H1 (cell line): ENCODE results near the gene MAGI1. TPM values are rescaled to one million over a fixed set of nuclear protein-coding genes. Genes with fewer than 3 reads are reported as not detected.

Experiments
- CTCF ChIA-PET: fragments of 300-600 bp; sonication (Branson Sonifier 250); formaldehyde crosslinking; loops from one replicate; lab custom pipeline; 2021; ENCODE audit not compliant: partially characterized antibody; lab: Charles Lee
- POLR2A ChIA-PET: fragments of 300-600 bp; sonication (Branson Sonifier 250); formaldehyde crosslinking; loops from one replicate; lab custom pipeline; 2021; ENCODE audit warnings: inconsistent platforms; ENCODE audit not compliant: partially characterized antibody; lab: Charles Lee
- DNase-seq, 2 experiments: peaks; one replicate each; pipeline versions ENCODE4 v3.0.0 to v3.0.0-alpha.2; 2010 to 2022; ENCODE audit warnings: low spot score in 2 of 2, low read depth in 1 of 2, mixed read lengths in 1 of 2
- FAIRE-seq: peaks from 2 replicates; lab custom pipeline; 2011; peaks lifted over from hg19 to GRCh38; lab: Jason Lieb, UNC
- H2AFZ ChIP-seq: 2 replicates; pipeline ENCODE4 v1.8.1; 2012; ENCODE audit warnings: low read length, inconsistent platforms
- H2AK5ac ChIP-seq: 2 replicates; pipeline ENCODE4 v1.6.1; 2013; ENCODE audit warnings: low read depth, low read length
- H2BK120ac ChIP-seq: replicated peaks from 2 replicates; pipeline ENCODE3; 2013; ENCODE audit warnings: low read depth, low read length, inconsistent platforms
- H2BK12ac ChIP-seq: 2 replicates; pipeline ENCODE4 v1.6.1; 2013; ENCODE audit warnings: low read depth, low read length
- H2BK15ac ChIP-seq: 2 replicates; pipeline ENCODE4 v1.6.1; 2013; ENCODE audit warnings: low read length
- H2BK20ac ChIP-seq: 2 replicates; pipeline ENCODE4 v1.6.1; 2013; ENCODE audit warnings: low read length
- H2BK5ac ChIP-seq: 2 replicates; pipeline ENCODE4 v1.6.1; 2013; ENCODE audit warnings: low read depth, low read length
- H3K14ac ChIP-seq: 2 replicates; pipeline ENCODE4 v1.6.1; 2013; ENCODE audit warnings: inconsistent platforms; ENCODE audit not compliant: insufficient read length
- H3K18ac ChIP-seq: 2 replicates; pipeline ENCODE4 v1.6.1; 2013; ENCODE audit warnings: low read length; ENCODE audit errors: extremely low read depth
- H3K23ac ChIP-seq: 2 replicates; pipeline ENCODE4 v1.6.1; 2013; ENCODE audit warnings: inconsistent platforms; ENCODE audit not compliant: insufficient read length
- H3K23me2 ChIP-seq: 2 replicates; pipeline ENCODE4 v1.6.1; 2013; ENCODE audit warnings: low read depth, low read length
- H3K27ac ChIP-seq: 2 replicates; pipeline ENCODE4 v1.6.1; 2011; ENCODE audit warnings: low read depth, low read length, inconsistent platforms
- H3K27me3 ChIP-seq, 4 experiments: replicated peaks in 1 of 4; 1 replicate in 1 of 4; 2 replicates in 3 of 4; pipeline versions ENCODE4 v1.6.1 to v1.8.1; 2011 to 2013; ENCODE audit warnings: low read length in 3 of 4, mild to moderate bottlenecking in 3 of 4, inconsistent platforms in 2 of 4, mixed read lengths in 2 of 4, moderate library complexity in 1 of 4; ENCODE audit not compliant: control insufficient read depth in 3 of 4, insufficient read depth in 3 of 4; ENCODE audit errors: extremely low read depth in 1 of 4
- H3K36me3 ChIP-seq, 4 experiments: 2 replicates each; pipeline versions ENCODE4 v1.6.1 to v1.8.1; 2011 to 2013; ENCODE audit warnings: mild to moderate bottlenecking in 4 of 4, low read length in 3 of 4, moderate library complexity in 2 of 4, control low read depth in 1 of 4, inconsistent platforms in 1 of 4; ENCODE audit not compliant: insufficient read depth in 4 of 4, control insufficient read depth in 2 of 4
- H3K4ac ChIP-seq: replicated peaks from 2 replicates; pipeline ENCODE3; 2013; ENCODE audit warnings: low read length, low read depth, mixed read lengths, inconsistent platforms; ENCODE audit not compliant: insufficient read length
- H3K4me1 ChIP-seq, 4 experiments: replicated peaks in 1 of 4; 1 replicate in 1 of 4; 2 replicates in 3 of 4; pipeline versions ENCODE4 v1.6.1 to v1.8.1; 2011 to 2013; ENCODE audit warnings: low read length in 3 of 4, inconsistent platforms in 2 of 4, mixed read lengths in 1 of 4; ENCODE audit not compliant: insufficient read depth in 4 of 4, control insufficient read depth in 3 of 4
- H3K4me2 ChIP-seq, 2 experiments: 2 replicates each; pipeline versions ENCODE4 v1.6.1 to v1.8.1; 2011 to 2013; ENCODE audit warnings: low read depth in 2 of 2, low read length in 2 of 2, control low read depth in 1 of 2, inconsistent platforms in 1 of 2, mild to moderate bottlenecking in 1 of 2; ENCODE audit not compliant: insufficient read depth in 1 of 2
- H3K4me3 ChIP-seq, 4 experiments: fragments of 200-600, 300-600 bp in 1 of 4; sonication (generic), shearing (Covaris generic), sonication (Bioruptor Twin) in 1 of 4; 2 replicates each; pipeline versions ENCODE4 v1.5.1 to v1.8.1; 2011 to 2016; ENCODE audit warnings: low read length in 4 of 4, low read depth in 3 of 4, control low read depth in 2 of 4, inconsistent platforms in 2 of 4, mild to moderate bottlenecking in 2 of 4, mixed read lengths in 1 of 4, moderate library complexity in 1 of 4; ENCODE audit not compliant: insufficient read depth in 2 of 4; ENCODE audit errors: extremely low read depth in 1 of 4
- H3K56ac ChIP-seq: replicated peaks from 2 replicates; pipeline ENCODE3; 2013; ENCODE audit warnings: low read depth, mild to moderate bottlenecking, mixed read lengths, low read length, inconsistent platforms; ENCODE audit not compliant: insufficient read length
- H3K79me1 ChIP-seq: 2 replicates; pipeline ENCODE4 v1.6.1; 2013; ENCODE audit warnings: low read depth, low read length, control low read depth
- H3K79me2 ChIP-seq, 2 experiments: 2 replicates each; pipeline versions ENCODE4 v1.6.1 to v1.8.1; 2012 to 2013; ENCODE audit warnings: low read length in 2 of 2, mild to moderate bottlenecking in 2 of 2, inconsistent platforms in 1 of 2; ENCODE audit not compliant: insufficient read depth in 2 of 2, control insufficient read depth in 1 of 2
- H3K9ac ChIP-seq, 4 experiments: replicated peaks in 1 of 4; 1 replicate in 1 of 4; 2 replicates in 3 of 4; pipeline versions ENCODE4 v1.6.1 to v1.8.1; 2011 to 2013; ENCODE audit warnings: low read depth in 3 of 4, low read length in 3 of 4, control low read depth in 2 of 4, mild to moderate bottlenecking in 2 of 4, moderate library complexity in 2 of 4, inconsistent platforms in 1 of 4; ENCODE audit errors: extremely low read depth in 1 of 4
- H3K9me3 ChIP-seq, 2 experiments: 2 replicates each; pipeline versions ENCODE4 v1.6.1 to v1.8.1; 2012 to 2013; ENCODE audit warnings: mild to moderate bottlenecking in 2 of 2, moderate library complexity in 2 of 2, control low read depth in 1 of 2, inconsistent platforms in 1 of 2, low read depth in 1 of 2, low read length in 1 of 2, mixed read lengths in 1 of 2; ENCODE audit not compliant: insufficient read depth in 2 of 2
- H4K20me1 ChIP-seq, 2 experiments: replicated peaks in 1 of 2; 2 replicates each; pipeline versions ENCODE3 to v1.8.1; 2011 to 2013; ENCODE audit warnings: inconsistent platforms in 2 of 2, low read length in 2 of 2, mild to moderate bottlenecking in 1 of 2; ENCODE audit not compliant: insufficient read depth in 2 of 2, control insufficient read depth in 1 of 2
- H4K5ac ChIP-seq: 2 replicates; pipeline ENCODE4 v1.6.1; 2013; ENCODE audit warnings: low read length, low read depth, mixed read lengths, inconsistent platforms; ENCODE audit not compliant: insufficient read length
- H4K8ac ChIP-seq: 2 replicates; pipeline ENCODE4 v1.8.0; 2013; ENCODE audit warnings: mild to moderate bottlenecking, moderate library complexity, low read length, inconsistent platforms; ENCODE audit not compliant: insufficient read depth; ENCODE audit errors: extremely low read depth
- H4K91ac ChIP-seq: replicated peaks from 2 replicates; pipeline ENCODE3; 2013; ENCODE audit warnings: low read length, mixed read lengths, inconsistent platforms; ENCODE audit not compliant: insufficient read length
- EGR1 ChIP-seq: IDR thresholded peaks from 2 replicates; pipeline ENCODE4 v1.6.1; 2011; ENCODE audit warnings: low read depth, low read length, borderline replicate concordance
- MAFK ChIP-seq: IDR thresholded peaks from 2 replicates; pipeline ENCODE4 v1.6.1; 2012; ENCODE audit warnings: low read depth, mild to moderate bottlenecking, improper control_type of control experiment, low read length
- NRF1 ChIP-seq: IDR thresholded peaks from 2 replicates; pipeline ENCODE4 v1.6.1; 2011; ENCODE audit warnings: mild to moderate bottlenecking, low read depth, low read length, improper control_type of control experiment
- PHF8 ChIP-seq: fragments of 200-600 bp; sonication (generic); conservative IDR thresholded peaks from 2 replicates; pipeline ENCODE4 v1.7.1; 2012; ENCODE audit warnings: low read depth, mild to moderate bottlenecking, inconsistent platforms, low read length, moderate library complexity
- RAD21 ChIP-seq, 2 experiments: IDR thresholded peaks in 1 of 2; conservative IDR thresholded peaks in 1 of 2; 2 replicates each; pipeline ENCODE4 v1.6.1; 2011; ENCODE audit warnings: low read depth in 2 of 2, low read length in 2 of 2, improper control_type of control experiment in 1 of 2, inconsistent platforms in 1 of 2, mild to moderate bottlenecking in 1 of 2, moderate library complexity in 1 of 2
- SAP30 ChIP-seq: fragments of 300-600 bp; sonication (generic); IDR thresholded peaks from 2 replicates; pipeline ENCODE4 v1.7.1; 2012; ENCODE audit warnings: low read length, moderate library complexity, mild to moderate bottlenecking, inconsistent platforms; ENCODE audit not compliant: insufficient read depth, insufficient replicate concordance
- SIX5 ChIP-seq: IDR thresholded peaks from 2 replicates; pipeline ENCODE4 v1.6.1; 2011; ENCODE audit warnings: mild to moderate bottlenecking, low read depth, low read length
- SP2 ChIP-seq: IDR thresholded peaks from 2 replicates; pipeline ENCODE4 v1.6.1; 2012; ENCODE audit warnings: mild to moderate bottlenecking, low read length, inconsistent platforms
- SP4 ChIP-seq: IDR thresholded peaks from 2 replicates; pipeline ENCODE4 v1.6.1; 2012; ENCODE audit warnings: low read length, inconsistent platforms
- SUZ12 ChIP-seq: fragments of 200-600 bp; sonication (generic); IDR thresholded peaks from 2 replicates; pipeline ENCODE4 v1.6.1; 2012; ENCODE audit warnings: mild to moderate bottlenecking, inconsistent platforms, low read length, moderate library complexity, mixed read lengths
- TAF7 ChIP-seq: optimal IDR thresholded peaks from 2 replicates; pipeline ENCODE3; 2011; ENCODE audit warnings: low read depth, mild to moderate bottlenecking, inconsistent platforms, low read length, moderate library complexity, borderline replicate concordance
- TCF12 ChIP-seq: IDR thresholded peaks from 2 replicates; pipeline ENCODE4 v1.6.1; 2011; ENCODE audit warnings: low read depth, mild to moderate bottlenecking, low read length
- YY1 ChIP-seq: IDR thresholded peaks from 2 replicates; pipeline ENCODE4 v1.6.1; 2011; ENCODE audit warnings: low read depth, mild to moderate bottlenecking, low read length
- WGBS, 2 experiments: shearing (Covaris generic) in 1 of 2; methylation state at CpG; one replicate each; pipeline versions ENCODE4 v1.1.6 to v1.1.7; 2013 to 2015; ENCODE audit warnings: low lambda C conversion rate in 2 of 2, mixed read lengths in 2 of 2, inconsistent platforms in 1 of 2, low coverage in 1 of 2, missing lambda C conversion rate in 1 of 2; ENCODE audit not compliant: insufficient replicate concordance in 2 of 2, insufficient coverage in 1 of 2, insufficient read length in 1 of 2; ENCODE audit errors: extremely low coverage in 1 of 2, missing lambda C conversion rate in 1 of 2; 5-methylcytosine and 5-hydroxymethylcytosine counted together
- polyA plus RNA-seq, 7 experiments: library from polyadenylated mRNA; depleted of rRNA in 3 of 7; stranded (reverse) in 5 of 7; unstranded in 2 of 7; fragments of >200 nt in 5 of 7; fragments of 200-250 nt in 2 of 7; gene quantifications; 1 replicate in 5 of 7; 2 replicates in 1 of 7; 4 replicates in 1 of 7; pipeline versions ENCODE4 v1.2.1 to v1.2.3, GENCODE V29; 2011 to 2013; ENCODE audit warnings: missing spikeins in 2 of 7, mixed read lengths in 2 of 7
- total RNA-seq: library from RNA; stranded (reverse); fragmentation: NEBNext Ultra II Directional; extraction: Animal tissue kit (Norgen Biotek cat#: 25700); gene quantifications from 2 replicates; pipeline ENCODE4 v1.2.1, GENCODE V29; 2021
- TF ChIP-seq, protein P1 (sequence below): IDR thresholded peaks from 2 replicates; pipeline ENCODE4 v1.6.1; 2012; ENCODE audit warnings: inconsistent platforms

Gene MAGI1
- total and polyA plus RNA-seq, 2 of the 8 experiments (the other 6 are each of a cell fraction or from before 2014, with no cell fraction given) = 19.8 to 78.0 TPM

DNA sequence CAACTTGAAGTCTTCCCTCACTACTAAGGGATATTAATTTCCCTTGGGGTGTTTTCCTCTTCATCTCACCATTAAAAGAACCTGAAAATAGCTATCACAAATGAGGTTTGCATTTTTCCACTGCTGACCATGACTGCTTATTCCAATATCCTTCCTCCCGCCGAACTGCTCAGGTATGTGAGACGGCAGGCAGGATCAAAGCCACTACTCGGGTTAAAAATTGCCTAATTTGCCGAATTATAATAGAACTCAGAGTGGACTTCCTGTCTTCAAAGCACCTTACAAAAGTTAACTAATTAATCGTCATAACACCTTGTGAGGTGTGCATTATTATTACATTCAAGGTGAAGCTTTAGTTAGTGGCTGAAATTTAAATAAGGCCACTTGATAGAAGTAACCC lies 695.7 kb downstream of the MAGI1 start:
- Histone ChIP-seq H3K36me3 (no peaks in the 10 kb centered on the region), H3K4ac (no peak overlapping the region), H2BK12ac (no peak overlapping the region), H2AK5ac (no peak overlapping the region), H3K9me3 (no peaks in the 10 kb centered on the region), H3K23ac (no peak overlapping the region), H2BK15ac (no peak overlapping the region), H3K14ac (no peak overlapping the region), H3K79me1 (no peaks in the 10 kb centered on the region), H3K27me3 (no peaks in the 10 kb centered on the region), H2AFZ (no peak overlapping the region), H2BK20ac (no peak overlapping the region), H4K20me1 (no peaks in the 10 kb centered on the region), H3K56ac (no peak overlapping the region), H3K18ac (no peak overlapping the region), H4K5ac (no peak overlapping the region), H3K79me2 (no peaks in the 10 kb centered on the region), H3K4me1 (peaks cover 4 to 18% (median 7%) of the 10 kb centered on the region in 4 experiments; a peak in 6 of 7 replicates), H2BK120ac (no peak overlapping the region), H3K9ac (no peak overlapping the region), H4K91ac (no peak overlapping the region), H3K23me2 (no peaks in the 10 kb centered on the region), H4K8ac (no peak overlapping the region), H3K4me3 (no peak overlapping the region), H2BK5ac (no peak overlapping the region), H3K4me2 (no peak overlapping the region), H3K27ac (no peak overlapping the region)
- CTCF ChIA-PET = interaction anchor here (0.8 to 3.8 kb wide), 13 partner anchors 10 to 635 kb away, joined by 3 to 20 read pairs (median 4); no protein-coding TSS in a partner anchor
- POLR2A ChIA-PET = no interaction called here
- 80% methylated on average over 6 of the region's 6 CpGs; no CpG with 5 or more reads in 1 of the 2 experiments for WGBS, 2 experiments
- DNase-seq (no peak), FAIRE-seq (no peak)
- TF ChIP-seq NRF1 (no peak), SP2 (no peak), PHF8 (no peak), TAF7 (no peak), RAD21 (IDR thresholded peaks at IDR 0.05 in 1 of 2, conservative IDR thresholded peaks at IDR 0.05 in 1 of 2; ENCODE audit: low read depth in 2 of 2, low read length in 2 of 2) (no peak), MAFK (no peak), SP4 (no peak), EGR1 (no peak), SAP30 (no peak), SIX5 (no peak), SUZ12 (no peak), YY1 (no peak), TCF12 (no peak)
- TF ChIP-seq, protein P1, sequence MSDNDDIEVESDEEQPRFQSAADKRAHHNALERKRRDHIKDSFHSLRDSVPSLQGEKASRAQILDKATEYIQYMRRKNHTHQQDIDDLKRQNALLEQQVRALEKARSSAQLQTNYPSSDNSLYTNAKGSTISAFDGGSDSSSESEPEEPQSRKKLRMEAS = no peak
